ENCODE results near the gene DPP3. TPM values are rescaled to one million over a fixed set of nuclear protein-coding genes. Genes with fewer than 3 reads are reported as not detected.
"Not testable (repeated sequence)": the region's sequence is repeated elsewhere in the genome, so short reads cannot be mapped to it uniquely, and the experiment has no call there.

The DPP3 gene
- total RNA-seq, 5 donors from 2014 or later (not counting 1 experiment from before 2014, with no cell fraction given) = 20.7 to 34.6 (median 29.5) TPM

DNA sequence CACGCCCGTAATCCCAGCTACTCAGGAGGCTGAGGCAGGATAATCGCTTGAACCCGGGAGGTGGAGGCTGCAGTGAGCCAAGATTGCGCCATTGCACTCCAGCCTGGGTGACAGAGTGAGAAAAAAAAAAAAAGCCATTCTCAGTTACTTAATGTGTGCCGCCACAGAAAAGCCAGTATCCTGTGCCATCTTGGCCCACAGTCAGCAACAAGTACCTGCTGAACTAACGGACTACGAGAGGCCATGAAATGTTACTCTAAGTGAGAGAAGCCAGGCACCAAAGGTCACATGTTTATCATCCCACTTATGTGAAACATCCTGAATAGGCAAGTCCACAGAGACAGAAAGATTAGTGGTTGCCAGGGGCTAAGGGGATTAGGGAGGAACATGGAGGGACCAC lies 60.4 kb downstream of the DPP3 start:
- Histone ChIP-seq H3K4me1 (ENCODE audit: control insufficient read depth in 1 of 2, extremely low read depth in 1 of 2, insufficient read depth in 2 of 2, low read length in 2 of 2) (peaks cover 8 to 30% of the 10 kb centered on the region in 2 experiments), H3K36me3 (ENCODE audit: control insufficient read depth in 2 of 2, extremely low read depth in 1 of 2, insufficient read depth in 1 of 2, low read length in 1 of 2) (peaks cover 4 to 51% of the 10 kb centered on the region in 2 donors)
- ATAC-seq (replicated peaks in 1 of 4); H3K9me3 ChIP-seq; H3K4me3 Mint-ChIP-seq; CTCF ChIA-PET; H3K4me3 ChIP-seq (ENCODE audit: control insufficient read depth in 1 of 2, extremely low read depth in 1 of 2, low read length in 1 of 2); H3K27ac ChIP-seq (ENCODE audit: low read length); H3K27me3 Mint-ChIP-seq; POLR2A ChIA-PET; H3K27ac Mint-ChIP-seq; DNase-seq; H3K9me3 Mint-ChIP-seq; H3K27me3 ChIP-seq (replicated peaks in 1 of 2; ENCODE audit: control insufficient read depth in 2 of 2, extremely low read depth in 1 of 2, insufficient read depth in 2 of 2, low read length in 1 of 2): not testable (repeated sequence)
- Mint-ChIP-seq H3K36me3 (peaks cover 32% of the 10 kb centered on the region), H3K4me1 (peaks cover 30 to 40% (median 39%) of the 10 kb centered on the region in 3 donors)
- 97% methylated on average over 6 of the region's 8 CpGs for WGBS (ENCODE audit: insufficient coverage)

GRCh38 chr11:66541892-66542291 lies 61.7 kb downstream of the DPP3 start:
- Histone ChIP-seq H3K27ac (ENCODE audit: low read length) (no peak overlapping the region), H3K4me3 (ENCODE audit: control insufficient read depth in 1 of 2, extremely low read depth in 1 of 2, low read length in 1 of 2) (no peak overlapping the region), H3K4me1 (ENCODE audit: control insufficient read depth in 1 of 2, extremely low read depth in 1 of 2, insufficient read depth in 2 of 2, low read length in 2 of 2) (peaks cover 8 to 38% of the 10 kb centered on the region in 2 experiments), H3K27me3 (replicated peaks in 1 of 2; ENCODE audit: control insufficient read depth in 2 of 2, extremely low read depth in 1 of 2, insufficient read depth in 2 of 2, low read length in 1 of 2) (no peaks in the 10 kb centered on the region), H3K9me3 (no peaks in the 10 kb centered on the region), H3K36me3 (ENCODE audit: control insufficient read depth in 2 of 2, extremely low read depth in 1 of 2, insufficient read depth in 1 of 2, low read length in 1 of 2) (peaks cover 4 to 46% of the 10 kb centered on the region in 2 donors)
- peak overlapping the region in 1 of 2 donors; percentile 88 for H3K27ac Mint-ChIP-seq
- CTCF ChIA-PET = interaction anchor here in 1 of 2 donors (1.3 kb wide), 1 partner anchor 136 kb away, joined by 6 read pairs; the partner anchor contains the start of gene RBM4B
- DNase-seq = no peak
- H3K27me3 Mint-ChIP-seq = no peaks in the 10 kb centered on the region
- peaks cover 35 to 45% (median 44%) of the 10 kb centered on the region in 3 donors for H3K4me1 Mint-ChIP-seq
- POLR2A ChIA-PET = no interaction called here
- ATAC-seq (replicated peaks in 1 of 4) = no peak
- 98% methylated on average over 4 of the region's 4 CpGs for WGBS (ENCODE audit: insufficient coverage)
- H3K36me3 Mint-ChIP-seq = peaks cover 26% of the 10 kb centered on the region
- no peaks in the 10 kb centered on the region for H3K9me3 Mint-ChIP-seq
- H3K4me3 Mint-ChIP-seq = peak overlapping the region in 2 of 3 donors; percentile 21 to 81

DNA sequence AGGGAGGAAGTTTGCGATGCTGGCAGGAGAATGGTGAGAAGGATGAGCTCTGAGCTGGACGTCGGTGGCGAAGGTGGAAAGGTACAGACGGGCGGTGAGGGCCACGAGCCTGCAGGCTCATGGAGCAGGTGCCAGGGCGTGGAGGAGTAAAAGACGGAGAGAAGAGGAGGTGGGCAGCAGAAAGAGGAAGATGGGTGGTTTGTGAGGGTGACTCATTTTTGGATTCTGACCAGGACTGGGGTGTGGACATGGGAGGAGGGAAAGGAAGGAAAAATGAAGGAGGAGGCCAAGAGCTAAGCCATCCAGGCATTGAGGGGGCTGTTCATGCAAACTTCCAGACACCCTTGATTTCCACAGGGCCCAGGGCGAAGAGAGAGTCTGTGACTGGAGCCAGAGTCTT lies 62.1 kb downstream of the DPP3 start:
- CTCF ChIA-PET = interaction anchor here in 1 of 2 donors (0.9 to 1.3 kb wide), 2 partner anchors 135 to 274 kb away, joined by 3 to 6 read pairs; partner anchors contain the start of gene RBM4B
- H3K4me3 Mint-ChIP-seq = peak overlapping the region in 2 of 3 donors; percentile 21 to 81
- Histone ChIP-seq H3K27me3 (replicated peaks in 1 of 2; ENCODE audit: control insufficient read depth in 2 of 2, extremely low read depth in 1 of 2, insufficient read depth in 2 of 2, low read length in 1 of 2) (no peaks in the 10 kb centered on the region), H3K4me3 (ENCODE audit: control insufficient read depth in 1 of 2, extremely low read depth in 1 of 2, low read length in 1 of 2) (no peak overlapping the region), H3K9me3 (no peaks in the 10 kb centered on the region), H3K4me1 (ENCODE audit: control insufficient read depth in 1 of 2, extremely low read depth in 1 of 2, insufficient read depth in 2 of 2, low read length in 2 of 2) (peaks cover 8 to 42% of the 10 kb centered on the region in 2 experiments), H3K36me3 (ENCODE audit: control insufficient read depth in 2 of 2, extremely low read depth in 1 of 2, insufficient read depth in 1 of 2, low read length in 1 of 2) (peaks cover 4 to 42% of the 10 kb centered on the region in 2 donors), H3K27ac (ENCODE audit: low read length) (no peak overlapping the region)
- H3K9me3 Mint-ChIP-seq = no peaks in the 10 kb centered on the region
- peaks cover 35 to 45% (median 44%) of the 10 kb centered on the region in 3 donors for H3K4me1 Mint-ChIP-seq
- peak overlapping the region; percentile 88 to 96 for H3K27ac Mint-ChIP-seq
- ATAC-seq (replicated peaks in 1 of 4) (no peak), DNase-seq (no peak)
- peaks cover 22% of the 10 kb centered on the region for H3K36me3 Mint-ChIP-seq
- POLR2A ChIA-PET = no interaction called here
- no peaks in the 10 kb centered on the region for H3K27me3 Mint-ChIP-seq
- WGBS (ENCODE audit: insufficient coverage) = 88% methylated on average over 10 of the region's 10 CpGs

- H3K4me3 Mint-ChIP-seq = peak overlapping the region; percentile 58 to 81 (median 61)
- H3K36me3 Mint-ChIP-seq = peaks cover 19% of the 10 kb centered on the region
- peaks cover 35 to 45% (median 44%) of the 10 kb centered on the region in 3 donors for H3K4me1 Mint-ChIP-seq
- Histone ChIP-seq H3K9me3 (no peaks in the 10 kb centered on the region), H3K27me3 (replicated peaks in 1 of 2; ENCODE audit: control insufficient read depth in 2 of 2, extremely low read depth in 1 of 2, insufficient read depth in 2 of 2, low read length in 1 of 2) (peaks cover 0 to 2% of the 10 kb centered on the region in 2 experiments), H3K27ac (ENCODE audit: low read length) (peak overlapping the region; percentile 69), H3K4me3 (ENCODE audit: control insufficient read depth in 1 of 2, extremely low read depth in 1 of 2, low read length in 1 of 2) (peak overlapping the region; percentile 25 to 38), H3K36me3 (ENCODE audit: control insufficient read depth in 2 of 2, extremely low read depth in 1 of 2, insufficient read depth in 1 of 2, low read length in 1 of 2) (peaks cover 4 to 40% of the 10 kb centered on the region in 2 donors), H3K4me1 (ENCODE audit: control insufficient read depth in 1 of 2, extremely low read depth in 1 of 2, insufficient read depth in 2 of 2, low read length in 2 of 2) (peaks cover 8 to 42% of the 10 kb centered on the region in 2 experiments)
- CTCF ChIA-PET = interaction anchor here in 1 of 2 donors (0.6 to 1.6 kb wide), 4 partner anchors 78 to 276 kb away, joined by 3 to 12 read pairs (median 4); partner anchors contain the start of genes RBM4 and RBM4B
- POLR2A ChIA-PET = no interaction called here
- ATAC-seq (replicated peaks in 1 of 4) (peak; percentile 71 to 75 (median 73)), DNase-seq (peak; percentile 45 to 85 (median 64))
- no peaks in the 10 kb centered on the region for H3K9me3 Mint-ChIP-seq
- no peaks in the 10 kb centered on the region for H3K27me3 Mint-ChIP-seq
- H3K27ac Mint-ChIP-seq = peak overlapping the region; percentile 88 to 96
- 25% methylated on average over 26 of the region's 26 CpGs for whole genome bisulfite sequencing (ENCODE audit: insufficient coverage)
Measured at GRCh38 chr11:66543263-66544107, 63.3 kb downstream of the DPP3 start.

- 55% methylated on average over 9 of the region's 14 CpGs for WGBS (ENCODE audit: insufficient coverage)
- CTCF ChIA-PET = interaction anchor here in 1 of 2 donors (1.3 to 1.6 kb wide), 2 partner anchors 93 to 133 kb away, joined by 4 to 12 read pairs; partner anchors contain the start of genes RBM4 and RBM4B
- Mint-ChIP-seq H3K27ac (peak overlapping the region; percentile 86 to 91), H3K36me3 (peaks cover 15% of the 10 kb centered on the region), H3K4me1 (peaks cover 35 to 48% (median 45%) of the 10 kb centered on the region in 3 donors), H3K4me3 (peak overlapping the region; percentile 81 to 85 (median 85))
- H3K9me3 Mint-ChIP-seq; H3K27me3 ChIP-seq (replicated peaks in 1 of 2; ENCODE audit: control insufficient read depth in 2 of 2, extremely low read depth in 1 of 2, insufficient read depth in 2 of 2, low read length in 1 of 2); DNase-seq; ATAC-seq (replicated peaks in 1 of 4); H3K9me3 ChIP-seq; H3K27me3 Mint-ChIP-seq: not testable (repeated sequence)
- H3K4me3 ChIP-seq (ENCODE audit: control insufficient read depth in 1 of 2, extremely low read depth in 1 of 2, low read length in 1 of 2) = peak overlapping the region; percentile 57 to 86
- POLR2A ChIA-PET = interaction anchor here in 1 of 2 donors (1.8 kb wide), 1 partner anchor 74 kb away, joined by 7 read pairs; no protein-coding TSS in a partner anchor
- H3K4me1 ChIP-seq (ENCODE audit: control insufficient read depth in 1 of 2, extremely low read depth in 1 of 2, insufficient read depth in 2 of 2, low read length in 2 of 2) = peaks cover 8 to 42% of the 10 kb centered on the region in 2 experiments
- H3K36me3 ChIP-seq (ENCODE audit: control insufficient read depth in 2 of 2, extremely low read depth in 1 of 2, insufficient read depth in 1 of 2, low read length in 1 of 2) = peaks cover 2 to 26% of the 10 kb centered on the region in 2 donors
- H3K27ac ChIP-seq (ENCODE audit: low read length) = peak overlapping the region; percentile 69
Measured at GRCh38 chr11:66544952-66545351, 64.7 kb downstream of the DPP3 start.
